ENCODE results near the gene AKAP13. TPM values are rescaled to one million over a fixed set of nuclear protein-coding genes. Genes with fewer than 3 reads are reported as not detected.

The AKAP13 gene
- total and polyA plus RNA-seq, 2 of the 8 experiments (the other 6 are each of a cell fraction or from before 2014, with no cell fraction given) = 14.0 to 46.2 TPM

DNA sequence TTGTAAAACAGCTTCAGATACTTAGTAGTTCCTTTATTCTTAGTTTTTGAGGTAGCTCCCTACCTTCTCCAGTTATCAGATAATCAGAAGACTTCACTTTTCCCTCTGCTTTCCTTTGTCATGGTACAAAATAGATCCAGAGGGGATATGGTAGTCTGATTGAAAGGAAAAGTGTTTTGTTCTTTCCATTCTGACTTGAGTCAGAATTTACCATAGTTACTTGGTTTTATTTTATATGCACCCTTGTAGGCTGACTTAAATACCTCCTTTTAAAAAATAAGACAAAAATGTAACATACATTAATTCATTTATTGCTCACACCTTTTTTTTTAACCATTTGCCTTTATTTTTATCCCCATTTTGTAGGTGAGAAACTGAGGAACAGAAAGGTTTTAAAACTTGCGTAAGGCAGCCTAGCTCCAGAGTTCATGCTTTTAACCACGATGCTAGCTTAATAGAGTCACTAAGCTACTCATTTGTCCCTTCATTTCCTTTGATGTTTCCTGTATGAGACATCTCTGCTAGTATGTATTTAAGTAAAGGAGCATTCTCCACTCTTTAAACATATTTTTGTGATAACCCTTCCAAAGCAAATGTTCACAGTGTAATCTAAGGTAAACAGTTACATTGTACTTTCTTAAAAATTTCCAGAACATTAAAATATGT, 226.9 kb downstream of the AKAP13 start (continued):
- TF ChIP-seq CBX8 (IDR thresholded peaks at IDR 0.05; ENCODE audit: borderline replicate concordance, low read depth, low read length) (no peak), HDAC6 (IDR thresholded peaks at IDR 0.05; ENCODE audit: low read depth, low read length) (no peak), CREB1 (IDR thresholded peaks at IDR 0.05) (no peak), BCL11A (IDR thresholded peaks at IDR 0.05; ENCODE audit: low read depth in 2 of 2, low read length in 2 of 2) (no peak), BACH1 (IDR thresholded peaks at IDR 0.05; ENCODE audit: low read length) (no peak), SP4 (IDR thresholded peaks at IDR 0.05; ENCODE audit: low read length) (no peak)

Measured in H1 (cell line).